CD4-positive, alpha-beta memory T cell (primary cell): ENCODE results near the gene CABYR. TPM values are rescaled to one million over a fixed set of nuclear protein-coding genes. Genes with fewer than 3 reads are reported as not detected.
"Not testable (repeated sequence)": the region's sequence is repeated elsewhere in the genome, so short reads cannot be mapped to it uniquely, and the experiment has no call there.

ENCODE experiments used
- CTCF ChIA-PET: fragments of 350-600 bp; sonication (Branson Sonifier 250); formaldehyde crosslinking; loops from one replicate; lab custom pipeline; 2021; ENCODE audit warnings: inconsistent platforms; ENCODE audit not compliant: partially characterized antibody; lab: Charles Lee
- POLR2A ChIA-PET: fragments of 350-600 bp; sonication (Branson Sonifier 250); formaldehyde crosslinking; loops from one replicate; lab custom pipeline; 2021; ENCODE audit not compliant: partially characterized antibody; lab: Charles Lee
- DNase-seq, 5 donors: peaks; one replicate each; pipeline versions ENCODE4 v3.0.0 to v3.0.0-alpha.2; 2020 to 2022; ENCODE audit warnings: mixed read lengths in 1 of 5
- H3K27ac ChIP-seq: one replicate; pipeline ENCODE4 v1.7.0; 2013; ENCODE audit warnings: low read depth, low read length
- H3K27me3 ChIP-seq: 2 replicates; pipeline ENCODE4 v1.7.0; 2013; ENCODE audit warnings: mild to moderate bottlenecking, low read length, moderate library complexity; ENCODE audit not compliant: insufficient read depth
- H3K36me3 ChIP-seq: 2 replicates; pipeline ENCODE4 v1.7.0; 2013; ENCODE audit warnings: mild to moderate bottlenecking, low read length, moderate library complexity; ENCODE audit not compliant: insufficient read depth
- H3K4me1 ChIP-seq: 2 replicates; pipeline ENCODE4 v1.7.0; 2013; ENCODE audit warnings: mild to moderate bottlenecking, low read length, moderate library complexity; ENCODE audit not compliant: insufficient read depth
- H3K4me3 ChIP-seq, 2 donors: one replicate each; pipeline ENCODE4 v1.7.0; 2013; ENCODE audit warnings: low read length in 2 of 2, mild to moderate bottlenecking in 1 of 2
- H3K9me3 ChIP-seq, 2 donors: one replicate each; pipeline ENCODE4 v1.7.0; 2013; ENCODE audit warnings: low read length in 2 of 2, control low read depth in 1 of 2; ENCODE audit not compliant: control insufficient read depth in 1 of 2
- H3K27ac Mint-ChIP-seq, 7 donors: one replicate each; pipeline ENCODE4 v1.8.0; 2020 to 2021; ENCODE audit warnings: mixed read lengths in 7 of 7, mild to moderate bottlenecking in 6 of 7, inconsistent platforms in 3 of 7, moderate library complexity in 3 of 7
- H3K27me3 Mint-ChIP-seq, 2 donors: one replicate each; pipeline ENCODE4 v1.8.0; 2020 to 2021; ENCODE audit warnings: mixed read lengths in 2 of 2
- H3K36me3 Mint-ChIP-seq, 2 donors: one replicate each; pipeline ENCODE4 v1.8.0; 2020 to 2021; ENCODE audit warnings: mixed read lengths in 2 of 2, inconsistent platforms in 1 of 2, mild to moderate bottlenecking in 1 of 2
- H3K4me1 Mint-ChIP-seq, 4 donors: one replicate each; pipeline ENCODE4 v1.8.0; 2020 to 2021; ENCODE audit warnings: mixed read lengths in 4 of 4, mild to moderate bottlenecking in 1 of 4
- H3K4me3 Mint-ChIP-seq, 8 donors: one replicate each; pipeline ENCODE4 v1.8.0; 2020 to 2021; ENCODE audit warnings: mixed read lengths in 8 of 8, mild to moderate bottlenecking in 7 of 8, moderate library complexity in 6 of 8, inconsistent platforms in 3 of 8
- H3K9me3 Mint-ChIP-seq, 8 donors: one replicate each; pipeline ENCODE4 v1.8.0; 2020 to 2021; ENCODE audit warnings: mixed read lengths in 8 of 8, mild to moderate bottlenecking in 5 of 8, inconsistent platforms in 3 of 8, moderate library complexity in 1 of 8
- intact Hi-C: fragments of 100-400 bp; cut with micrococcal nuclease; formaldehyde crosslinking; loops from one replicate; pipeline ENCODE4 v1.15.1; 2023
- polyA plus RNA-seq, 2 donors: library from polyadenylated mRNA; unstranded; fragments of 300-500 nt; fragmentation: Illumina TruSeq; gene quantifications; one replicate each; pipeline ENCODE4 v1.2.3, GENCODE V29; 2021
- total RNA-seq, 2 experiments: library from RNA; stranded (reverse); gene quantifications; one replicate each; pipeline ENCODE4 v1.2.3, GENCODE V29; 2021

CABYR gene
- total and polyA plus RNA-seq, 4 experiments from 2014 or later = 0.36 to 2.2 (median 0.90) TPM

GRCh38 chr18:24149591-24149990 lies 10.7 kb downstream of the CABYR start:
- POLR2A ChIA-PET, H3K9me3 ChIP-seq, DNase-seq, H3K4me3 Mint-ChIP-seq, H3K36me3 ChIP-seq, H3K27ac ChIP-seq, intact Hi-C loops, H3K27ac Mint-ChIP-seq, H3K4me1 ChIP-seq, H3K27me3 ChIP-seq, CTCF ChIA-PET, H3K4me3 ChIP-seq, H3K27me3 Mint-ChIP-seq, H3K9me3 Mint-ChIP-seq, H3K4me1 Mint-ChIP-seq, H3K36me3 Mint-ChIP-seq: not testable (repeated sequence)

- Mint-ChIP-seq H3K4me3 (no peak overlapping the region), H3K36me3 (peaks cover 0 to 7% of the 10 kb centered on the region in 2 donors)
- POLR2A ChIA-PET = interaction anchor here (0.9 kb wide), 1 partner anchor 15 kb away, joined by 3 read pairs; the partner anchor contains the start of gene CABYR
Observed at GRCh38 chr18:24153397-24153796, 14.5 kb downstream of the CABYR start.

GRCh38 chr18:24157855-24158254 lies 19.0 kb downstream of the CABYR start:
- Histone ChIP-seq H3K4me1 (no peaks in the 10 kb centered on the region), H3K9me3 (no peaks in the 10 kb centered on the region), H3K27me3 (no peaks in the 10 kb centered on the region), H3K36me3 (no peaks in the 10 kb centered on the region), H3K4me3 (no peak overlapping the region), H3K27ac (no peak overlapping the region)
- H3K27me3 Mint-ChIP-seq = no peaks in the 10 kb centered on the region
- intact Hi-C loops = no loop called here
- ChIA-PET POLR2A (no interaction called here), CTCF (no interaction called here)
- no peak overlapping the region for H3K27ac Mint-ChIP-seq
- H3K4me1 Mint-ChIP-seq = no peaks in the 10 kb centered on the region
- H3K36me3 Mint-ChIP-seq = peaks cover 0 to 11% of the 10 kb centered on the region in 2 donors
- no peak for DNase-seq
- H3K9me3 Mint-ChIP-seq = no peaks in the 10 kb centered on the region
- no peak overlapping the region for H3K4me3 Mint-ChIP-seq

More at GRCh38 chr18:24153397-24153796, 14.5 kb downstream of the CABYR start:
- no peak for DNase-seq
- peaks cover 0 to 1% of the 10 kb centered on the region in 2 donors for H3K27me3 Mint-ChIP-seq
- H3K4me1 ChIP-seq = no peaks in the 10 kb centered on the region
- H3K27me3 ChIP-seq = no peaks in the 10 kb centered on the region
- intact Hi-C loops = no loop called here
- H3K36me3 ChIP-seq = no peaks in the 10 kb centered on the region
- no peaks in the 10 kb centered on the region for H3K4me1 Mint-ChIP-seq
- H3K9me3 ChIP-seq = no peaks in the 10 kb centered on the region
- no peak overlapping the region for H3K27ac Mint-ChIP-seq
- no peak overlapping the region for H3K4me3 ChIP-seq
- no peak overlapping the region for H3K27ac ChIP-seq
- peaks cover 0 to 3% (median 0%) of the 10 kb centered on the region in 8 donors for H3K9me3 Mint-ChIP-seq
- CTCF ChIA-PET = no interaction called here

GRCh38 chr18:24160086-24160485 lies 21.2 kb downstream of the CABYR start:
- H3K9me3 ChIP-seq = no peaks in the 10 kb centered on the region
- H3K27me3 ChIP-seq = no peaks in the 10 kb centered on the region
- intact Hi-C loops = no loop called here
- CTCF ChIA-PET = no interaction called here
- Mint-ChIP-seq H3K4me1 (no peaks in the 10 kb centered on the region), H3K4me3 (no peak overlapping the region), H3K27ac (no peak overlapping the region), H3K9me3 (no peaks in the 10 kb centered on the region), H3K27me3 (no peaks in the 10 kb centered on the region), H3K36me3 (peaks cover 0 to 11% of the 10 kb centered on the region in 2 donors)
- no peaks in the 10 kb centered on the region for H3K4me1 ChIP-seq
- POLR2A ChIA-PET = no interaction called here
- no peak overlapping the region for H3K4me3 ChIP-seq
- no peak overlapping the region for H3K27ac ChIP-seq
- no peaks in the 10 kb centered on the region for H3K36me3 ChIP-seq
- DNase-seq = no peak

- no peaks in the 10 kb centered on the region for H3K36me3 ChIP-seq
Observed at GRCh38 chr18:24161304-24161703, 22.4 kb downstream of the CABYR start.

GRCh38 chr18:24168496-24168895 lies 29.6 kb downstream of the CABYR start:
- Mint-ChIP-seq H3K9me3 (no peaks in the 10 kb centered on the region), H3K36me3 (no peaks in the 10 kb centered on the region), H3K27ac (no peak overlapping the region), H3K4me3 (no peak overlapping the region), H3K4me1 (no peaks in the 10 kb centered on the region), H3K27me3 (peaks cover 0 to 3% of the 10 kb centered on the region in 2 donors)
- no peak for DNase-seq
- Histone ChIP-seq H3K4me3 (no peak overlapping the region), H3K9me3 (no peaks in the 10 kb centered on the region), H3K27ac (no peak overlapping the region), H3K36me3 (no peaks in the 10 kb centered on the region), H3K27me3 (no peaks in the 10 kb centered on the region), H3K4me1 (no peaks in the 10 kb centered on the region)
- CTCF ChIA-PET = no interaction called here
- POLR2A ChIA-PET = no interaction called here
- intact Hi-C loops = no loop called here

More at GRCh38 chr18:24161304-24161703, 22.4 kb downstream of the CABYR start:
- H3K4me1 ChIP-seq = no peaks in the 10 kb centered on the region
- no peaks in the 10 kb centered on the region for H3K9me3 ChIP-seq
- Mint-ChIP-seq H3K4me1 (no peaks in the 10 kb centered on the region), H3K36me3 (peaks cover 0 to 6% of the 10 kb centered on the region in 2 donors), H3K27me3 (no peaks in the 10 kb centered on the region), H3K9me3 (no peaks in the 10 kb centered on the region), H3K4me3 (no peak overlapping the region), H3K27ac (no peak overlapping the region)
- CTCF ChIA-PET = no interaction called here
- no peak overlapping the region for H3K27ac ChIP-seq
- DNase-seq = no peak
- intact Hi-C loops = no loop called here
- H3K27me3 ChIP-seq = no peaks in the 10 kb centered on the region
- no peak overlapping the region for H3K4me3 ChIP-seq
- POLR2A ChIA-PET = no interaction called here

GRCh38 chr18:24170360-24170759 lies 31.5 kb downstream of the CABYR start:
- Mint-ChIP-seq H3K27me3 (peaks cover 0 to 7% of the 10 kb centered on the region in 2 donors), H3K36me3 (no peaks in the 10 kb centered on the region), H3K4me3 (no peak overlapping the region), H3K27ac (no peak overlapping the region), H3K9me3 (no peaks in the 10 kb centered on the region), H3K4me1 (no peaks in the 10 kb centered on the region)
- no peaks in the 10 kb centered on the region for H3K4me1 ChIP-seq
- no peak for DNase-seq
- H3K27ac ChIP-seq = no peak overlapping the region
- ChIA-PET POLR2A (no interaction called here), CTCF (no interaction called here)
- no peaks in the 10 kb centered on the region for H3K9me3 ChIP-seq
- H3K36me3 ChIP-seq = no peaks in the 10 kb centered on the region
- intact Hi-C loops = no loop called here
- no peak overlapping the region for H3K4me3 ChIP-seq
- no peaks in the 10 kb centered on the region for H3K27me3 ChIP-seq

- DNase-seq = no peak
- Histone ChIP-seq H3K4me1 (no peaks in the 10 kb centered on the region), H3K4me3 (no peak overlapping the region), H3K36me3 (no peaks in the 10 kb centered on the region), H3K27me3 (no peaks in the 10 kb centered on the region), H3K27ac (no peak overlapping the region), H3K9me3 (no peaks in the 10 kb centered on the region)
- peaks cover 0 to 7% of the 10 kb centered on the region in 2 donors for H3K27me3 Mint-ChIP-seq
- intact Hi-C loops = no loop called here
- POLR2A ChIA-PET = no interaction called here
- CTCF ChIA-PET = interaction anchor here (5.7 kb wide), 1 partner anchor 314 kb away, joined by 48 read pairs; no protein-coding TSS in a partner anchor
- no peak overlapping the region for H3K27ac Mint-ChIP-seq
- no peak overlapping the region for H3K4me3 Mint-ChIP-seq
- H3K4me1 Mint-ChIP-seq = no peaks in the 10 kb centered on the region
- H3K36me3 Mint-ChIP-seq = no peaks in the 10 kb centered on the region
- H3K9me3 Mint-ChIP-seq = no peaks in the 10 kb centered on the region
Observed at GRCh38 chr18:24173997-24174396, 35.1 kb downstream of the CABYR start.
